ENCODE measurements around the gene APP. TPM values are rescaled to one million over a fixed set of nuclear protein-coding genes. Genes with fewer than 3 reads are reported as not detected.

Gene APP
- total and polyA plus RNA-seq, 2 experiments from 2014 or later: 55.7 to 316 TPM

DNA sequence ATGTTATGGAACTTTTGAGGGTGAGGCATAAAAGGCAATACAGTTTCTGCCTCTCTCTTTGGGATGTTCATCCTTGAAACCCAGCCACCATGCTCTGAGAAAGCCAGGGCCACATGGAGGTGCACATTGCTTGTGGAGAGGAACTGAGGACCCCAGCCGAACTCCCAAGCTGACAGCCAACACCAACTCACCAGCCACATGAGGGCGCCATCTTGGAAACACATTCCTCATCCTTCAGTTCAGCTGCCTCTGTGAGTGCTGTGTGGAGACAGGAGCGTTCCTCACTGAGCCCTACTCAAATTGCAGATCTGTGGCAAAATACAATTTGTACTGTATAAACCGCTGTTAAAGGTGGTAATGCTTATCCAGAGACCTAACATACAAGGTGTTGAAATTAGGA lies 298.3 kb downstream of the APP start:
- Histone ChIP-seq H3K36me3 (replicated peaks; ENCODE audit: insufficient read depth, low read depth) (no peaks in the 10 kb centered on the region), H3K4me3 (no peak overlapping the region), H4K20me1 (ENCODE audit: insufficient read depth, poor library complexity, severe bottlenecking) (no peaks in the 10 kb centered on the region), H2AFZ (no peak overlapping the region), H3K27ac (no peak overlapping the region), H3K4me2 (no peak overlapping the region), H3K9me3 (ENCODE audit: low read depth) (no peaks in the 10 kb centered on the region), H3K79me2 (no peaks in the 10 kb centered on the region), H3K9me2 (replicated peaks; ENCODE audit: insufficient read depth) (no peaks in the 10 kb centered on the region), H3K4me1 (ENCODE audit: insufficient read depth) (no peaks in the 10 kb centered on the region), H3K27me3 (no peaks in the 10 kb centered on the region)
- no peak for DNase-seq (ENCODE audit: low spot score)
- 93% methylated on average over 4 of the region's 4 CpGs for WGBS (ENCODE audit: low lambda C conversion rate, missing lambda C conversion rate)
- TF ChIP-seq EZH2 (IDR thresholded peaks at IDR 0.05; ENCODE audit: borderline replicate concordance) (no peak), EZH2phosphoT487 (IDR thresholded peaks at IDR 0.05; ENCODE audit: low read depth, severe bottlenecking, unreplicated experiment) (no peak)
- TF ChIP-seq, protein P1, sequence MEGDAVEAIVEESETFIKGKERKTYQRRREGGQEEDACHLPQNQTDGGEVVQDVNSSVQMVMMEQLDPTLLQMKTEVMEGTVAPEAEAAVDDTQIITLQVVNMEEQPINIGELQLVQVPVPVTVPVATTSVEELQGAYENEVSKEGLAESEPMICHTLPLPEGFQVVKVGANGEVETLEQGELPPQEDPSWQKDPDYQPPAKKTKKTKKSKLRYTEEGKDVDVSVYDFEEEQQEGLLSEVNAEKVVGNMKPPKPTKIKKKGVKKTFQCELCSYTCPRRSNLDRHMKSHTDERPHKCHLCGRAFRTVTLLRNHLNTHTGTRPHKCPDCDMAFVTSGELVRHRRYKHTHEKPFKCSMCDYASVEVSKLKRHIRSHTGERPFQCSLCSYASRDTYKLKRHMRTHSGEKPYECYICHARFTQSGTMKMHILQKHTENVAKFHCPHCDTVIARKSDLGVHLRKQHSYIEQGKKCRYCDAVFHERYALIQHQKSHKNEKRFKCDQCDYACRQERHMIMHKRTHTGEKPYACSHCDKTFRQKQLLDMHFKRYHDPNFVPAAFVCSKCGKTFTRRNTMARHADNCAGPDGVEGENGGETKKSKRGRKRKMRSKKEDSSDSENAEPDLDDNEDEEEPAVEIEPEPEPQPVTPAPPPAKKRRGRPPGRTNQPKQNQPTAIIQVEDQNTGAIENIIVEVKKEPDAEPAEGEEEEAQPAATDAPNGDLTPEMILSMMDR (IDR thresholded peaks at IDR 0.05; ENCODE audit: poor library complexity): no peak

DNA sequence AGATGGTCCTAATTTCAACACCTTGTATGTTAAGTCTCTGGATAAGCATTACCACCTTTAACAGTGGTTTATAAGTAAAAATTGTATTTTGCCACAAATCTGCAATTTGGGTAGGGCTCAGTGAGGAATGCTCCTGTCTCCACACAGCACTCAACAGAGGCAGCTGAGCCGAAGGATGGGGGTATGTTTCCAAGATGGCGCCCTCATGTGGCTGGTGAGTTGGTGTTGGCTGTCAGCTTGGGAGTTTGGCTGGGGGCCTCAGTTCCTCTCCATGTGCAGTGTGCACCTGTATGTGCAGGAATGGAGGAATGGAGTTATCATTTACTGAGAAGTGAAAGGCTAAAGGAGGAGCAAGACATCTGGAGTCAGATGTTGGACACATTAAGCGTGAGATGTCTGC lies 299.0 kb downstream of the APP start:
- 94% methylated on average over 3 of the region's 3 CpGs for WGBS (ENCODE audit: low lambda C conversion rate, missing lambda C conversion rate)
- Histone ChIP-seq H3K36me3 (replicated peaks; ENCODE audit: insufficient read depth, low read depth) (no peaks in the 10 kb centered on the region), H3K27me3 (no peaks in the 10 kb centered on the region), H3K27ac (no peak overlapping the region), H2AFZ (no peak overlapping the region), H3K4me2 (no peak overlapping the region), H3K4me3 (no peak overlapping the region), H3K9me3 (ENCODE audit: low read depth) (no peaks in the 10 kb centered on the region), H4K20me1 (ENCODE audit: insufficient read depth, poor library complexity, severe bottlenecking) (no peaks in the 10 kb centered on the region), H3K9me2 (replicated peaks; ENCODE audit: insufficient read depth) (no peaks in the 10 kb centered on the region), H3K4me1 (ENCODE audit: insufficient read depth) (no peaks in the 10 kb centered on the region), H3K79me2 (no peaks in the 10 kb centered on the region)
- TF ChIP-seq, protein P1 (IDR thresholded peaks at IDR 0.05; ENCODE audit: poor library complexity): no peak
- TF ChIP-seq EZH2phosphoT487 (IDR thresholded peaks at IDR 0.05; ENCODE audit: low read depth, severe bottlenecking, unreplicated experiment) (no peak), EZH2 (IDR thresholded peaks at IDR 0.05; ENCODE audit: borderline replicate concordance) (no peak)
- DNase-seq (ENCODE audit: low spot score): no peak

DNA sequence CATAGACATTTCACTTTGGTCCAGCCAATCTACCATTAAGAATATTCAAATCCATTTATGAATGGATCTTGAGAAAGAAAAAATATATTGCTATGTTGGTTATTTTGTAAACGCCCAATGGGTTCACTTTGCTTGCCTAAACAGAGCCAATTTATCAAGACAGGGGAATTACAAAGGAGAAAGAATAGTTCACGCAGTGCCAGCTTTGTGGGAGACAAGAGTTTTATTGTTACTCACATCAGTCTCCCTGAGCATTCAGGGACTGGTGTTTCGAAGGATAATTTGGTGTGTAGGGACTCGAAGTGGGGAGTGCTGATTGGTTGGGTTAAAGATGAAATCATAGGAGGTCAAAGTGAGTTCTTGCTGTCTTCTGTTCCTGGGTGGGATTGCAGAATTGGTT lies 300.5 kb downstream of the APP start:
- Histone ChIP-seq H4K20me1 (ENCODE audit: insufficient read depth, poor library complexity, severe bottlenecking) (no peaks in the 10 kb centered on the region), H3K27ac (no peak overlapping the region), H3K4me2 (no peak overlapping the region), H3K27me3 (no peaks in the 10 kb centered on the region), H3K4me3 (no peak overlapping the region), H3K79me2 (no peaks in the 10 kb centered on the region), H3K36me3 (replicated peaks; ENCODE audit: insufficient read depth, low read depth) (no peaks in the 10 kb centered on the region), H3K9me3 (ENCODE audit: low read depth) (no peaks in the 10 kb centered on the region), H3K9me2 (replicated peaks; ENCODE audit: insufficient read depth) (no peaks in the 10 kb centered on the region), H3K4me1 (ENCODE audit: insufficient read depth) (no peaks in the 10 kb centered on the region), H2AFZ (no peak overlapping the region)
- no peak for DNase-seq (ENCODE audit: low spot score)
- 90% methylated on average over 4 of the region's 4 CpGs for WGBS (ENCODE audit: low lambda C conversion rate, missing lambda C conversion rate)
- TF ChIP-seq, protein P1 (IDR thresholded peaks at IDR 0.05; ENCODE audit: poor library complexity): no peak
- TF ChIP-seq EZH2 (IDR thresholded peaks at IDR 0.05; ENCODE audit: borderline replicate concordance): no peak
- TF ChIP-seq EZH2phosphoT487 (IDR thresholded peaks at IDR 0.05; ENCODE audit: low read depth, severe bottlenecking, unreplicated experiment): no peak

DNA sequence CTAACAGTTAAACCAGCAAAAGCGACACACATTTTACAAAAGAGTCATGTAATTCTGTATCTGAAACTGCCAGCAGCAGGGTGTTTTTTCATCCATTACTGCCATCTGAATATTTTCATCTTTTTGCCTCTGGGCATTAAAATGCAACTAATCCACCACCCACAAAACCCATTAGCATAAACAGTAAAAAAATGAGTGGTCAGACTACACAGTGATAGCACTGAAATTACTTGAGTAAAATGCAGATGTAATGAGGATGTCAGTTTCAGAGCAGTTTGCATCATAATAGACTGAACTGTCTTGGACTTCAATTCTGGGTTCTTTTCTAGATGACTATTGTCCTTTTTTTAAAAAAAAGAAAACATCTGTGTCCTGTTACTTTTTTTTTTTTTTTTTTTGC lies 303.5 kb downstream of the APP start:
- no peaks in the 10 kb centered on the region for H3K36me3 ChIP-seq (replicated peaks; ENCODE audit: insufficient read depth, low read depth)
- H3K4me1 ChIP-seq (ENCODE audit: insufficient read depth): no peaks in the 10 kb centered on the region
- no peaks in the 10 kb centered on the region for H3K27me3 ChIP-seq
- H3K79me2 ChIP-seq: no peaks in the 10 kb centered on the region
- no peaks in the 10 kb centered on the region for H4K20me1 ChIP-seq (ENCODE audit: insufficient read depth, poor library complexity, severe bottlenecking)
- H3K9me2 ChIP-seq (replicated peaks; ENCODE audit: insufficient read depth): no peaks in the 10 kb centered on the region
- DNase-seq (ENCODE audit: low spot score): no peak
- H3K4me3 ChIP-seq: no peak overlapping the region
- WGBS (ENCODE audit: low lambda C conversion rate, missing lambda C conversion rate): 100% methylated on average over 1 of the region's 1 CpG
- H3K9me3 ChIP-seq (ENCODE audit: low read depth): no peaks in the 10 kb centered on the region
- no peak overlapping the region for H3K27ac ChIP-seq
- no peak overlapping the region for H3K4me2 ChIP-seq
- TF ChIP-seq, protein P1 (IDR thresholded peaks at IDR 0.05; ENCODE audit: poor library complexity): no peak
- TF ChIP-seq EZH2phosphoT487 (IDR thresholded peaks at IDR 0.05; ENCODE audit: low read depth, severe bottlenecking, unreplicated experiment): no peak
- TF ChIP-seq EZH2 (IDR thresholded peaks at IDR 0.05; ENCODE audit: borderline replicate concordance): no peak
- no peak overlapping the region for H2AFZ ChIP-seq
